ENCODE data around the gene LBH.

DNA sequence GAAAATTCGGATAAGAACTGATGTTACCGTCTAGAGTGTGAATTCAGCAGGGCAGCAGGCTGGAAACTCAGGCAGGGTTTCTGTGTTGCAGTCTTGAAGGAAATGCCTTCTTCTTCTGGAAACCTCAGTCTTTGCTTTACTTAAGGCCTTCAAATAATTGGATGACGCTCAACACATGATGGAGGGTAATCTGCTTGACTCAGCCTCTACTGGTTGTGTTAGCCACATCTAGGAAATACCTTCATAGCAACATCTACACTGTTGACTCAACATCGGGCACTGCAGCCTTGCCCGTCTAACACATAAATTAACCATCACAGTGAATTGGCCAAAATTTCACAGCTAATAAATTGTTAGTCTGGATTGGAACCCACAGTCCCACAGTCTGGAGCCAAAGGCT lies 47.3 kb upstream of the LBH start:
- TF ChIP-seq, protein P1, sequence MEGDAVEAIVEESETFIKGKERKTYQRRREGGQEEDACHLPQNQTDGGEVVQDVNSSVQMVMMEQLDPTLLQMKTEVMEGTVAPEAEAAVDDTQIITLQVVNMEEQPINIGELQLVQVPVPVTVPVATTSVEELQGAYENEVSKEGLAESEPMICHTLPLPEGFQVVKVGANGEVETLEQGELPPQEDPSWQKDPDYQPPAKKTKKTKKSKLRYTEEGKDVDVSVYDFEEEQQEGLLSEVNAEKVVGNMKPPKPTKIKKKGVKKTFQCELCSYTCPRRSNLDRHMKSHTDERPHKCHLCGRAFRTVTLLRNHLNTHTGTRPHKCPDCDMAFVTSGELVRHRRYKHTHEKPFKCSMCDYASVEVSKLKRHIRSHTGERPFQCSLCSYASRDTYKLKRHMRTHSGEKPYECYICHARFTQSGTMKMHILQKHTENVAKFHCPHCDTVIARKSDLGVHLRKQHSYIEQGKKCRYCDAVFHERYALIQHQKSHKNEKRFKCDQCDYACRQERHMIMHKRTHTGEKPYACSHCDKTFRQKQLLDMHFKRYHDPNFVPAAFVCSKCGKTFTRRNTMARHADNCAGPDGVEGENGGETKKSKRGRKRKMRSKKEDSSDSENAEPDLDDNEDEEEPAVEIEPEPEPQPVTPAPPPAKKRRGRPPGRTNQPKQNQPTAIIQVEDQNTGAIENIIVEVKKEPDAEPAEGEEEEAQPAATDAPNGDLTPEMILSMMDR (IDR thresholded peaks at IDR 0.05): no peak
- TF ChIP-seq, protein P2, sequence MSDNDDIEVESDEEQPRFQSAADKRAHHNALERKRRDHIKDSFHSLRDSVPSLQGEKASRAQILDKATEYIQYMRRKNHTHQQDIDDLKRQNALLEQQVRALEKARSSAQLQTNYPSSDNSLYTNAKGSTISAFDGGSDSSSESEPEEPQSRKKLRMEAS (IDR thresholded peaks at IDR 0.05; ENCODE audit: low read depth): no peak
- TF ChIP-seq RFX5 (IDR thresholded peaks at IDR 0.05; ENCODE audit: low read length) (no peak), NRF1 (IDR thresholded peaks at IDR 0.05; ENCODE audit: low read depth, low read length) (no peak), TAF1 (IDR thresholded peaks at IDR 0.05; ENCODE audit: borderline replicate concordance, low read depth, low read length) (no peak), EP300 (IDR thresholded peaks at IDR 0.05; ENCODE audit: borderline replicate concordance in 1 of 2, low read depth in 1 of 2, low read length in 1 of 2) (no peak), RAD21 (IDR thresholded peaks at IDR 0.05; ENCODE audit: low read length) (no peak), TEAD4 (IDR thresholded peaks at IDR 0.05; ENCODE audit: borderline replicate concordance, insufficient read depth) (no peak), POLR2AphosphoS5 (IDR thresholded peaks at IDR 0.05; ENCODE audit: low read depth, low read length) (no peak), YY1 (IDR thresholded peaks at IDR 0.05; ENCODE audit: low read depth) (no peak)
- TF ChIP-seq, protein P3, sequence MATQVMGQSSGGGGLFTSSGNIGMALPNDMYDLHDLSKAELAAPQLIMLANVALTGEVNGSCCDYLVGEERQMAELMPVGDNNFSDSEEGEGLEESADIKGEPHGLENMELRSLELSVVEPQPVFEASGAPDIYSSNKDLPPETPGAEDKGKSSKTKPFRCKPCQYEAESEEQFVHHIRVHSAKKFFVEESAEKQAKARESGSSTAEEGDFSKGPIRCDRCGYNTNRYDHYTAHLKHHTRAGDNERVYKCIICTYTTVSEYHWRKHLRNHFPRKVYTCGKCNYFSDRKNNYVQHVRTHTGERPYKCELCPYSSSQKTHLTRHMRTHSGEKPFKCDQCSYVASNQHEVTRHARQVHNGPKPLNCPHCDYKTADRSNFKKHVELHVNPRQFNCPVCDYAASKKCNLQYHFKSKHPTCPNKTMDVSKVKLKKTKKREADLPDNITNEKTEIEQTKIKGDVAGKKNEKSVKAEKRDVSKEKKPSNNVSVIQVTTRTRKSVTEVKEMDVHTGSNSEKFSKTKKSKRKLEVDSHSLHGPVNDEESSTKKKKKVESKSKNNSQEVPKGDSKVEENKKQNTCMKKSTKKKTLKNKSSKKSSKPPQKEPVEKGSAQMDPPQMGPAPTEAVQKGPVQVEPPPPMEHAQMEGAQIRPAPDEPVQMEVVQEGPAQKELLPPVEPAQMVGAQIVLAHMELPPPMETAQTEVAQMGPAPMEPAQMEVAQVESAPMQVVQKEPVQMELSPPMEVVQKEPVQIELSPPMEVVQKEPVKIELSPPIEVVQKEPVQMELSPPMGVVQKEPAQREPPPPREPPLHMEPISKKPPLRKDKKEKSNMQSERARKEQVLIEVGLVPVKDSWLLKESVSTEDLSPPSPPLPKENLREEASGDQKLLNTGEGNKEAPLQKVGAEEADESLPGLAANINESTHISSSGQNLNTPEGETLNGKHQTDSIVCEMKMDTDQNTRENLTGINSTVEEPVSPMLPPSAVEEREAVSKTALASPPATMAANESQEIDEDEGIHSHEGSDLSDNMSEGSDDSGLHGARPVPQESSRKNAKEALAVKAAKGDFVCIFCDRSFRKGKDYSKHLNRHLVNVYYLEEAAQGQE (IDR thresholded peaks at IDR 0.05; ENCODE audit: low read depth, low read length): no peak
- TF ChIP-seq, protein P4, sequence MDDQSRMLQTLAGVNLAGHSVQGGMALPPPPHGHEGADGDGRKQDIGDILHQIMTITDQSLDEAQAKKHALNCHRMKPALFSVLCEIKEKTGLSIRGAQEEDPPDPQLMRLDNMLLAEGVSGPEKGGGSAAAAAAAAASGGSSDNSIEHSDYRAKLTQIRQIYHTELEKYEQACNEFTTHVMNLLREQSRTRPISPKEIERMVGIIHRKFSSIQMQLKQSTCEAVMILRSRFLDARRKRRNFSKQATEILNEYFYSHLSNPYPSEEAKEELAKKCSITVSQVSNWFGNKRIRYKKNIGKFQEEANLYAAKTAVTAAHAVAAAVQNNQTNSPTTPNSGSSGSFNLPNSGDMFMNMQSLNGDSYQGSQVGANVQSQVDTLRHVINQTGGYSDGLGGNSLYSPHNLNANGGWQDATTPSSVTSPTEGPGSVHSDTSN (IDR thresholded peaks at IDR 0.05): no peak

Data from SK-N-SH (cell line).